B cell (primary cell): ENCODE data around the gene SSX2IP. TPM values are rescaled to one million over a fixed set of nuclear protein-coding genes. Genes with fewer than 3 reads are reported as not detected.

Experiments
- ATAC-seq: fragments of 200-7000 bp; cut with Tn5 transposase; one replicate; pipeline ENCODE4 v1.10.0; 2021; ENCODE audit warnings: low read depth, mild to moderate bottlenecking, moderate number of reproducible peaks, moderate library complexity
- CTCF ChIA-PET: fragments of 350-600 bp; sonication (Branson Sonifier 250); formaldehyde crosslinking; loops from one replicate; lab custom pipeline; 2021; ENCODE audit warnings: antibody characterized with exemption, inconsistent platforms; lab: Charles Lee
- POLR2A ChIA-PET: fragments of 350-600 bp; sonication (Branson Sonifier 250); formaldehyde crosslinking; loops from one replicate; lab custom pipeline; 2021; ENCODE audit warnings: antibody characterized with exemption; lab: Charles Lee
- DNase-seq: peaks from one replicate; pipeline ENCODE4 v3.0.0; 2013
- H2AFZ ChIP-seq: 2 replicates; pipeline ENCODE4 v1.6.1; 2012; ENCODE audit warnings: mild to moderate bottlenecking, low read depth, low read length; ENCODE audit not compliant: insufficient read depth, poor library complexity, severe bottlenecking
- H3K27ac ChIP-seq, 2 donors: 1 replicate in 1 of 2; 2 replicates in 1 of 2; pipeline ENCODE4 v1.5.1; 2012 to 2013; ENCODE audit warnings: low read length in 2 of 2, mild to moderate bottlenecking in 2 of 2, moderate library complexity in 1 of 2
- H3K27me3 ChIP-seq, 4 experiments: fragments of 200-600 bp in 1 of 4; sonication (generic) in 1 of 4; replicated peaks in 1 of 4; 1 replicate in 2 of 4; 2 replicates in 2 of 4; pipeline versions ENCODE4 v1.6.1 to v1.7.0; 2013 to 2016; ENCODE audit warnings: low read length in 3 of 4, mild to moderate bottlenecking in 2 of 4, mixed read lengths in 1 of 4, moderate library complexity in 1 of 4; ENCODE audit not compliant: insufficient read depth in 4 of 4, control insufficient read depth in 3 of 4; ENCODE audit errors: control extremely low read depth in 1 of 4
- H3K36me3 ChIP-seq, 2 experiments: replicated peaks in 1 of 2; 1 replicate in 1 of 2; 2 replicates in 1 of 2; pipeline versions ENCODE4 v1.6.1 to v1.7.1; 2013; ENCODE audit warnings: low read length in 1 of 2; ENCODE audit not compliant: insufficient read depth in 2 of 2, control insufficient read depth in 1 of 2; ENCODE audit errors: control extremely low read depth in 1 of 2, extremely low read depth in 1 of 2
- H3K4me1 ChIP-seq, 2 donors: fragments of 200-600 bp in 1 of 2; sonication (generic) in 1 of 2; 1 replicate in 1 of 2; 2 replicates in 1 of 2; pipeline versions ENCODE4 v1.5.1 to v1.6.1; 2013 to 2017; ENCODE audit warnings: low read length in 2 of 2; ENCODE audit not compliant: control insufficient read depth in 2 of 2, insufficient read depth in 2 of 2
- H3K4me2 ChIP-seq: replicated peaks from 2 replicates; pipeline ENCODE3; 2012; ENCODE audit warnings: mild to moderate bottlenecking, low read depth, low read length; ENCODE audit not compliant: poor library complexity, severe bottlenecking
- H3K4me3 ChIP-seq, 5 experiments: fragments of 200-600 bp in 1 of 5; sonication (generic) in 1 of 5; 1 replicate in 3 of 5; 2 replicates in 2 of 5; pipeline versions ENCODE4 v1.5.1 to v1.7.0; 2011 to 2016; ENCODE audit warnings: low read length in 4 of 5, mild to moderate bottlenecking in 4 of 5, low read depth in 2 of 5, control low read depth in 1 of 5, moderate library complexity in 1 of 5; ENCODE audit not compliant: insufficient read depth in 1 of 5; ENCODE audit errors: control extremely low read depth in 1 of 5, extremely low read depth in 1 of 5
- H3K79me2 ChIP-seq: fragments of 200-600 bp; sonication (generic); one replicate; pipeline ENCODE4 v1.6.0; 2016; ENCODE audit warnings: low read length; ENCODE audit not compliant: control insufficient read depth, insufficient read depth
- H3K9ac ChIP-seq: fragments of 200-600 bp; sonication (generic); 2 replicates; pipeline ENCODE4 v1.6.1; 2017; ENCODE audit warnings: mild to moderate bottlenecking, low read length, moderate library complexity
- H3K9me3 ChIP-seq, 3 donors: one replicate each; pipeline versions ENCODE4 v1.6.1 to v1.7.1; 2013; ENCODE audit warnings: low read length in 2 of 3; ENCODE audit not compliant: control insufficient read depth in 2 of 3, insufficient read depth in 1 of 3; ENCODE audit errors: control extremely low read depth in 1 of 3
- H4K20me1 ChIP-seq: 2 replicates; pipeline ENCODE4 v1.6.0; 2012; ENCODE audit warnings: mild to moderate bottlenecking, low read length; ENCODE audit not compliant: insufficient read depth, control insufficient read depth, poor library complexity, severe bottlenecking
- H3K27ac Mint-ChIP-seq: one replicate; pipeline ENCODE4 v1.8.0; 2021; ENCODE audit warnings: mixed read lengths
- H3K27me3 Mint-ChIP-seq: one replicate; pipeline ENCODE4 v1.8.0; 2021; ENCODE audit warnings: mixed read lengths
- H3K4me1 Mint-ChIP-seq: one replicate; pipeline ENCODE4 v1.8.0; 2021; ENCODE audit warnings: mixed read lengths
- H3K4me3 Mint-ChIP-seq: one replicate; pipeline ENCODE4 v1.8.0; 2021; ENCODE audit warnings: mixed read lengths
- H3K9me3 Mint-ChIP-seq: one replicate; pipeline ENCODE4 v1.8.0; 2022; ENCODE audit warnings: mixed read lengths; ENCODE audit not compliant: insufficient read depth
- CTCF ChIP-seq: fragments of 200-600 bp; IDR thresholded peaks from one replicate; pipeline ENCODE4 v1.8.0; 2022; ENCODE audit warnings: antibody characterized with exemption, mild to moderate bottlenecking
- EZH2 ChIP-seq: IDR thresholded peaks from 2 replicates; pipeline ENCODE4 v1.6.1; 2012; ENCODE audit warnings: borderline replicate concordance, low read depth, mild to moderate bottlenecking, moderate library complexity, low read length; ENCODE audit not compliant: insufficient read depth, poor library complexity, severe bottlenecking
- WGBS: methylation state at CpG from one replicate; pipeline ENCODE4 v1.1.5; 2013; ENCODE audit warnings: missing lambda C conversion rate; ENCODE audit not compliant: insufficient coverage; 5-methylcytosine and 5-hydroxymethylcytosine counted together
- intact Hi-C: fragments of 100-400 bp; cut with micrococcal nuclease; formaldehyde crosslinking; loops from one replicate; pipeline ENCODE4 v1.10.0; 2022
- polyA plus RNA-seq: library from polyadenylated mRNA; depleted of rRNA; stranded (reverse); fragments of >200 nt; gene quantifications from 2 replicates; pipeline ENCODE4 v1.2.3, GENCODE V29; 2012
- total RNA-seq, 2 donors: library from RNA; stranded (reverse); fragments of 120-200 nt in 1 of 2; gene quantifications; 1 replicate in 1 of 2; 2 replicates in 1 of 2; pipeline versions ENCODE4 v1.2.3 to v1.2.4, GENCODE V29; 2013 to 2022

The SSX2IP gene
- total and polyA plus RNA-seq, 2 donors (not counting 1 experiment from before 2014, with no cell fraction given): 0.95 to 10.3 TPM

GRCh38 chr1:84613026-84613425, 77.2 kb downstream of the SSX2IP start:
- ATAC-seq: no peak
- no peaks in the 10 kb centered on the region for H3K27me3 ChIP-seq
- Mint-ChIP-seq H3K27ac (no peak overlapping the region), H3K4me1 (no peaks in the 10 kb centered on the region), H3K27me3 (no peaks in the 10 kb centered on the region), H3K9me3 (peaks cover 2% of the 10 kb centered on the region), H3K4me3 (no peak overlapping the region)
- H4K20me1 ChIP-seq: no peaks in the 10 kb centered on the region
- no peak overlapping the region for H3K9ac ChIP-seq
- POLR2A ChIA-PET: no interaction called here
- H3K36me3 ChIP-seq: no peaks in the 10 kb centered on the region
- WGBS: 94% methylated on average over 2 of the region's 2 CpGs
- no peak for DNase-seq
- no peaks in the 10 kb centered on the region for H3K4me1 ChIP-seq
- intact Hi-C loops: no loop called here
- H3K4me2 ChIP-seq: no peak overlapping the region
- no peak overlapping the region for H3K27ac ChIP-seq
- H3K9me3 ChIP-seq: peaks cover 0 to 4% (median 1%) of the 10 kb centered on the region in 3 donors
- TF ChIP-seq CTCF: no peak
- TF ChIP-seq EZH2: no peak
- no peaks in the 10 kb centered on the region for H3K79me2 ChIP-seq
- no peak overlapping the region for H3K4me3 ChIP-seq
- CTCF ChIA-PET: no interaction called here
- no peak overlapping the region for H2AFZ ChIP-seq

DNA sequence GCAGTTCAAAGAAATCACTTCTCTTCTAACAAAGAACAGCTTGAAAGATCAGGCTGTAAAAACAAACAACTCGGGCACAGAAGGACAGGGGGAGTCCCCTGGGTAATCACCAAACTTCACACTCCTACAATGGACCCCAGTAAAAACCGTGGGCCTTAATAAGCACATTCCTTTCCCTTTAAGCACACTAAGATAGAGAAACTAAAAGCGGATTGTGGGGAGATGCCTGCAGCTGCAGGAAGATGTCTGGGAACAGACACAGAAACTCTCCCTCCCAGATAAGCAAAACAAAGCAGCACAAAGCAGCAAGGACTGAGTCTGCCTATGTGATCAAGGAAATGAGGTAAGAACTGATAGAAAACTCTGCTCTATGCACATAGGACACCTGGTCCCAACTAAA, 78.5 kb downstream of the SSX2IP start:
- Mint-ChIP-seq H3K4me3 (no peak overlapping the region), H3K4me1 (no peaks in the 10 kb centered on the region), H3K9me3 (peaks cover 2% of the 10 kb centered on the region), H3K27ac (no peak overlapping the region), H3K27me3 (no peaks in the 10 kb centered on the region)
- Histone ChIP-seq H3K79me2 (no peaks in the 10 kb centered on the region), H3K27me3 (peaks cover 0 to 4% (median 0%) of the 10 kb centered on the region in 4 experiments), H2AFZ (no peak overlapping the region), H4K20me1 (no peaks in the 10 kb centered on the region), H3K9me3 (peaks cover 1 to 8% (median 2%) of the 10 kb centered on the region in 3 donors), H3K4me2 (no peak overlapping the region), H3K9ac (no peak overlapping the region), H3K4me1 (no peaks in the 10 kb centered on the region), H3K4me3 (no peak overlapping the region), H3K27ac (no peak overlapping the region), H3K36me3 (no peaks in the 10 kb centered on the region)
- intact Hi-C loops: no loop called here
- no peak for TF ChIP-seq CTCF
- no peak for TF ChIP-seq EZH2
- DNase-seq: no peak
- 48% methylated on average over 2 of the region's 3 CpGs for WGBS
- ChIA-PET CTCF (interaction anchor here (0.6 to 0.9 kb wide), 3 partner anchors 13 to 346 kb away, joined by 3 to 5 read pairs (median 3); no protein-coding TSS in a partner anchor), POLR2A (no interaction called here)
- ATAC-seq: no peak
